Loucy (cell line): ENCODE results near the gene NCF4.

Source experiments
- H2AFZ ChIP-seq: fragments of 200-600 bp; sonication (generic); 2 replicates; pipeline ENCODE4 v1.6.0; 2016; ENCODE audit warnings: antibody characterized with exemption, mild to moderate bottlenecking, low read length, moderate library complexity
- H3F3A ChIP-seq: fragments of 200-600 bp; 2 replicates; pipeline ENCODE4 v1.6.0; 2016; ENCODE audit warnings: antibody characterized with exemption, low read depth, mild to moderate bottlenecking
- H3K27me3 ChIP-seq: fragments of 200-600 bp; sonication (generic); 2 replicates; pipeline ENCODE4 v1.6.1; 2014; ENCODE audit warnings: low read length, mild to moderate bottlenecking; ENCODE audit not compliant: insufficient read depth, poor library complexity, severe bottlenecking
- H3K36me3 ChIP-seq: fragments of 200-600 bp; sonication (generic); 2 replicates; pipeline ENCODE4 v1.6.1; 2016; ENCODE audit warnings: low read length; ENCODE audit not compliant: insufficient read depth
- H3K4me1 ChIP-seq: fragments of 200-600 bp; sonication (generic); 2 replicates; pipeline ENCODE4 v1.5.1; 2014; ENCODE audit warnings: low read length, mild to moderate bottlenecking; ENCODE audit not compliant: insufficient read depth, poor library complexity, severe bottlenecking
- H3K4me2 ChIP-seq: fragments of 200-600 bp; sonication (generic); 2 replicates; pipeline ENCODE4 v1.6.0; 2014; ENCODE audit warnings: antibody characterized with exemption, low read length, low read depth, mild to moderate bottlenecking; ENCODE audit not compliant: poor library complexity, severe bottlenecking
- H3K4me3 ChIP-seq: fragments of 200-600 bp; sonication (generic); 2 replicates; pipeline ENCODE4 v1.5.1; 2014; ENCODE audit warnings: low read length, mild to moderate bottlenecking, mixed read lengths; ENCODE audit not compliant: poor library complexity, severe bottlenecking
- H3K79me2 ChIP-seq: fragments of 200-600 bp; sonication (generic); 2 replicates; pipeline ENCODE4 v1.6.1; 2014; ENCODE audit warnings: low read length; ENCODE audit not compliant: insufficient read depth
- H3K9ac ChIP-seq: fragments of 200-600 bp; sonication (generic); 2 replicates; pipeline ENCODE4 v1.6.0; 2014; ENCODE audit warnings: mild to moderate bottlenecking, low read depth, low read length, moderate library complexity; ENCODE audit not compliant: poor library complexity, severe bottlenecking
- H3K9me2 ChIP-seq: fragments of 200-600 bp; sonication (generic); replicated peaks from 2 replicates; pipeline ENCODE4 v1.6.1; 2016; ENCODE audit warnings: low read depth, low read length, mixed read lengths
- H3K9me3 ChIP-seq: fragments of 200-600 bp; sonication (generic); 2 replicates; pipeline ENCODE4 v1.6.1; 2014; ENCODE audit warnings: mild to moderate bottlenecking, antibody characterized with exemption, low read length, low read depth; ENCODE audit not compliant: insufficient read depth
- H4K20me1 ChIP-seq: fragments of 200-600 bp; sonication (generic); 2 replicates; pipeline ENCODE4 v1.6.0; 2014; ENCODE audit warnings: antibody characterized with exemption, low read length, mild to moderate bottlenecking; ENCODE audit not compliant: insufficient read depth, poor library complexity, severe bottlenecking
- EZH2phosphoT487 ChIP-seq: fragments of 200-600 bp; IDR thresholded peaks from 2 replicates; pipeline ENCODE4 v1.6.1; 2018; ENCODE audit warnings: antibody characterized with exemption, mild to moderate bottlenecking, moderate library complexity, borderline replicate concordance
- TF ChIP-seq, protein P1 (sequence below): fragments of 200-600 bp; sonication (generic); conservative IDR thresholded peaks from 2 replicates; pipeline ENCODE4 v1.5.1; 2014; ENCODE audit warnings: mild to moderate bottlenecking, antibody characterized with exemption, low read length

The NCF4 gene

DNA sequence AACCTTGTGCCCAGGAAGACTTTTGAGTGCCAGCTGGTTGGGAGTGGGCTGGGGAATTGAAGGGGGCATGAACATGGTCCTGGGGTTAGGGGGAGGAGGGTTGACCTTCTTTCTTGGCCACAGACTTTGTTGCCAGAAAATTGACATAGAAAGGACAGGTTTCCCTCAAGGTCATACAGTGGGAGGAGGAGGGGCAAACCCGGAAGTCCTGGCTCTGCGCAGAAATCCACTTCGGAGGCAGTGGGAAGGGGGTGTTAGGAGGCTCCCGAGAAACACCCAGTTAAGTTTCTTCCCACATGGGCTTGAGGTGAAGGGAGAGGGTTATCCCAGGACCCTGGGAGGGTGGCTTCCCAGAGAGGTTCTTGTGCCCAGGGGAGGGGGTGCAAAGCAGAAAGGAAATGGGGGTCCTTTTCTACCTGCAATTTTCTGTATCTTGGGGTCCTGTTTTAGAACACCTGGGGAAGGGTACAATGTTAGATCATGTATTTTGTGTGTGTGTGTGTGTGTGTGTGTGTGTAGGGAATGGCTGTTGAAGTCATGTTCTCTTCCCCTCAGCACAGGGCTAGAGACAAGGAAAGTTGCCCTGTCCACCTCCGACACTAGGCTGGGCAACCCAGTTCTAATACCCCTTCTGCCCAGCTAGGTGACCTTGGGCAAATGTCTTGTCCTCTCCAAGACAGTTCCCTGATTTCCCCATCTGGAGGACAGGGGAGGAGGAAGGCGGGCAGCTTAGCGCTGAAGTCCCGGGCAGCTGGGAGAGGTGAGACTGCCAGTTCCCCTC lies 45.1 kb upstream of the NCF4 start:
- H3K9ac ChIP-seq = no peak overlapping the region
- H3K9me3 ChIP-seq = no peaks in the 10 kb centered on the region
- H3K79me2 ChIP-seq = no peaks in the 10 kb centered on the region
- H3K4me1 ChIP-seq = no peaks in the 10 kb centered on the region
- peaks cover 6% of the 10 kb centered on the region for H3K27me3 ChIP-seq
- H3F3A ChIP-seq = no peaks in the 10 kb centered on the region
- no peak overlapping the region for H2AFZ ChIP-seq
- H3K36me3 ChIP-seq = no peaks in the 10 kb centered on the region
- H3K4me3 ChIP-seq = no peak overlapping the region
- no peaks in the 10 kb centered on the region for H4K20me1 ChIP-seq
- H3K4me2 ChIP-seq = no peak overlapping the region
- no peaks in the 10 kb centered on the region for H3K9me2 ChIP-seq
- TF ChIP-seq EZH2phosphoT487 = no peak
- TF ChIP-seq, protein P1, sequence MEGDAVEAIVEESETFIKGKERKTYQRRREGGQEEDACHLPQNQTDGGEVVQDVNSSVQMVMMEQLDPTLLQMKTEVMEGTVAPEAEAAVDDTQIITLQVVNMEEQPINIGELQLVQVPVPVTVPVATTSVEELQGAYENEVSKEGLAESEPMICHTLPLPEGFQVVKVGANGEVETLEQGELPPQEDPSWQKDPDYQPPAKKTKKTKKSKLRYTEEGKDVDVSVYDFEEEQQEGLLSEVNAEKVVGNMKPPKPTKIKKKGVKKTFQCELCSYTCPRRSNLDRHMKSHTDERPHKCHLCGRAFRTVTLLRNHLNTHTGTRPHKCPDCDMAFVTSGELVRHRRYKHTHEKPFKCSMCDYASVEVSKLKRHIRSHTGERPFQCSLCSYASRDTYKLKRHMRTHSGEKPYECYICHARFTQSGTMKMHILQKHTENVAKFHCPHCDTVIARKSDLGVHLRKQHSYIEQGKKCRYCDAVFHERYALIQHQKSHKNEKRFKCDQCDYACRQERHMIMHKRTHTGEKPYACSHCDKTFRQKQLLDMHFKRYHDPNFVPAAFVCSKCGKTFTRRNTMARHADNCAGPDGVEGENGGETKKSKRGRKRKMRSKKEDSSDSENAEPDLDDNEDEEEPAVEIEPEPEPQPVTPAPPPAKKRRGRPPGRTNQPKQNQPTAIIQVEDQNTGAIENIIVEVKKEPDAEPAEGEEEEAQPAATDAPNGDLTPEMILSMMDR = no peak

DNA sequence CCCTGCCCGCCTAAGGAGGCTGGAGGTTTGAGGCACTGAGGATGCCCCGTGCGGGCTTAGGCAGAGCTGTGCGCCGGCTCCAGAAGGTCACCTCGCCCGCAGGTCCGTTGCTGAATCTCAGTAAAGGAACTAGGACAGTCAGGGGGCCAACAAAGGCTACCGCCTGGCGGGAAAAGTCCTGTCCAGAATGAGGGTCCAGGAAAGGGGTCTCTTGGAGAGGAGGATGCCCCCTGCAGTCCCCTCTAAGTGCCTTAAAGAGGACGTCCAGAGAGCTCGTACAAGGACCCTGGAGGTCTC lies 44.5 kb upstream of the NCF4 start:
- Histone ChIP-seq H3F3A (no peaks in the 10 kb centered on the region), H3K79me2 (no peaks in the 10 kb centered on the region), H3K9ac (no peak overlapping the region), H2AFZ (no peak overlapping the region), H4K20me1 (no peaks in the 10 kb centered on the region), H3K27me3 (peaks cover 6% of the 10 kb centered on the region), H3K36me3 (no peaks in the 10 kb centered on the region), H3K4me2 (no peak overlapping the region), H3K9me2 (no peaks in the 10 kb centered on the region), H3K4me3 (no peak overlapping the region), H3K9me3 (no peaks in the 10 kb centered on the region), H3K4me1 (no peaks in the 10 kb centered on the region)
- TF ChIP-seq EZH2phosphoT487 = no peak
- TF ChIP-seq, protein P1 = no peak

DNA sequence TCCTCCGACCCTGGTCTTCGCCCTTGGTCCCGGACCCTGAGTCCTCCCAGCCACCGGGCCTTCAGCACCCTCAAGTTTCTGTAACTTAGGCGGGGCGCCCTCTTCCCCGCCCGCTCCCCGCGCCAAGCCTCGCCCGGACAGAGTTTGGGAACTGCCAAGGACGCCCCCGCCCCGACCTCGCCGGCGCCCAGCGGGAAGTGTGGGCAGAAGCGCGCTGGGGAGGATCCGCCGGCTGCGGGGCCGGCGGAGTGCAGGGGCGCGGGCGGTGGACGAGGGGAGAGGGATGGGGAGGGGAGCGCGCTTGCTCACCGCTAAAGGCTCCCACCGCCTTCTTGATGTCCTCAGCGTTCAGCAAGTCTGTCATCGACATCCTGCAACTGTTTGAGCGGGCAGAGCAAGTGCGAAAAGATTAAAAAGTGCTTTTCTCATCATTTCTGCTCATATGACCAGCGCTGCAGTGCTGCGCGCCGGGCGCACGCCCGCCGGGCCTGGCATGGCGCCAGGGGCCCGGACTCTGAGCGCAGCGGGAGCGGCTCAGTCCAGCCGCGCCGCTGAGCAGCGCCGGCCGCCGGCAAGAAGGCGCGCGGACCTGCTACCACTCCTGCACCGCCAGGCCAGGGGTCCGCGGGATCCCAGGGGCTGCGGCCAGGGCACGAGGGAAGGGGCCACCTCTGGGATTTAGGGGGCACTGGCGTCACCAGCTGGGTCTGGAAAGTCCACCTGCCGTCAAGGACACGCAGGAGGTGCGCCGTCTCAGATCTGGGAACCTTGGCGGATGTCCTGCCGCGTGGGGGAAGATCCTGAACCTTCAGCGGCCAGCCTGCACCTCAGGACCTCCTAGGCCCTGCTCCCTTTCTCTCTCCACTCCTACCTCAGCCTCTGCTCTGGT lies 43.9 kb upstream of the NCF4 start, which contains the start of gene PVALB:
Gene PVALB (minus strand): TSS at position 400 of the 889 bp plus-strand sequence. CDS start 30 bp downstream, at position 370.
- no peak within 1 kb of the TSS for H3K4me2 ChIP-seq
- H3K9ac ChIP-seq = no peak within 1 kb of the TSS
- H3K4me1 ChIP-seq = no peaks in the 10 kb centered on the region
- H2AFZ ChIP-seq = no peak within 1 kb of the TSS
- no peaks in the 10 kb centered on the region for H3K9me2 ChIP-seq
- H3K79me2 ChIP-seq = no peaks in the 10 kb centered on the region
- H3K36me3 ChIP-seq = no peaks in the 10 kb centered on the region
- H3F3A ChIP-seq = no peaks in the 10 kb centered on the region
- TF ChIP-seq, protein P1 = no peak
- no peak for TF ChIP-seq EZH2phosphoT487
- H3K4me3 ChIP-seq = no peak within 1 kb of the TSS
- no peaks in the 10 kb centered on the region for H4K20me1 ChIP-seq
- peaks cover 6% of the 10 kb centered on the region for H3K27me3 ChIP-seq
- H3K9me3 ChIP-seq = no peaks in the 10 kb centered on the region
